HG02642 (cell line): ENCODE measurements around the gene COL4A4.

Experiments
- ATAC-seq: cut with Tn5 transposase; IDR thresholded peaks from one replicate; pipeline ENCODE4 v1.9.1; 2021; ENCODE audit warnings: mild to moderate bottlenecking; ENCODE audit not compliant: unreplicated experiment, poor library complexity

COL4A4 gene

DNA sequence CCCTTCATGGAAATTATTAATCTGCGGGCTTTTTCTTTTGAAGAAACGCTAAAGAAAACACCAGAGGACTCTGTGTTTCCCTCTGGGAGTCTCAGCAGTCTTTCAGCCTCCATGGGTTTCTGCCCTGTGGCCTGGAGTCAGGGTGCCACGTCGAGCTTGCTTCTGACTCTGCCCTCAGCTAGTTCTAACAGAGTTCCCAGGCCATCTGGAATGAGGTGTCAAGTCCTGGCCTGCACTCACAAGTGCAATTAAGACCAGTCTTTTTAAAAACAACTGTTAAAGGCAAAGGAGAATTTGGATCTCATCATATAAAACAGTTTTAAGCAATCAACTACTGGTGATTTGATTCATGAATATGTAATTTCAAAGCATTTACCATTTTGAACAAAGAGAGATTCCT lies 170.8 kb downstream of the COL4A4 start:
- ATAC-seq = no peak

DNA sequence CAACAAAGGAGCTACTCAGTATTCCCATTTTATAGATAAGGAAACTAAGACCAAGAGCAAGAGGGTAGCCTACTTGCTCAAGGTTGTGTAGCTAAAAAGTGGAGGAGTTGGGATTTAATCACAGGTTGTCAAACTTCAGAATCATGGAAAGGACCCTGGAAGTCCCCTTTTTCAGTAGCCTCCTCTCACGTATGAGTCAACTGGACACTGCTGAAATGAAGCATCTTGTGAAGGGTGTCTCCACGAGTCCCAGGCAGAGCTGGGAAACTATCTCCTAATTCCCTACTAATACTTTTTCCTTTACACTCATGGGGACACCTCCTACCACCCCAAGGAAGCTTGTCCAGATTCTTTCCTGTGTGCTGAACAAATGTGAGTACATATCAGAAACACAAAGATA lies 172.3 kb downstream of the COL4A4 start:
- no peak for ATAC-seq

DNA sequence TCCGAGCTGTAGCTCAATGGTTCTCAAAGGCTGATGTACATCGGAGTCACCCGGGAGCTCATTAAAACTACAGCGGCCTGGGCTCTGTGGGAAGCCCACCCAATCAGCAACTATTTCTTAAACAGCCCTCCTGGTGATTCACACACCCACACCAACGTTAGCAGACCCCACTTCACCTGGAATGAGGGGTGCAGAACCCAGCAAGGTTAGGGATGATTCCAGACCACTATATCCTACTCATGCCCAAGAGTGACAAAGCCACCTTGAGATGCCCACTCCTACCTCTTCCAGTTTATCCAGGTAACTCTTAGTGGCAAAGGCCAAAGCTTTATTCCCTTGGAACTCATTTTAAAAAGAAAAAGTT lies 178.4 kb downstream of the COL4A4 start:
- ATAC-seq = no peak

DNA sequence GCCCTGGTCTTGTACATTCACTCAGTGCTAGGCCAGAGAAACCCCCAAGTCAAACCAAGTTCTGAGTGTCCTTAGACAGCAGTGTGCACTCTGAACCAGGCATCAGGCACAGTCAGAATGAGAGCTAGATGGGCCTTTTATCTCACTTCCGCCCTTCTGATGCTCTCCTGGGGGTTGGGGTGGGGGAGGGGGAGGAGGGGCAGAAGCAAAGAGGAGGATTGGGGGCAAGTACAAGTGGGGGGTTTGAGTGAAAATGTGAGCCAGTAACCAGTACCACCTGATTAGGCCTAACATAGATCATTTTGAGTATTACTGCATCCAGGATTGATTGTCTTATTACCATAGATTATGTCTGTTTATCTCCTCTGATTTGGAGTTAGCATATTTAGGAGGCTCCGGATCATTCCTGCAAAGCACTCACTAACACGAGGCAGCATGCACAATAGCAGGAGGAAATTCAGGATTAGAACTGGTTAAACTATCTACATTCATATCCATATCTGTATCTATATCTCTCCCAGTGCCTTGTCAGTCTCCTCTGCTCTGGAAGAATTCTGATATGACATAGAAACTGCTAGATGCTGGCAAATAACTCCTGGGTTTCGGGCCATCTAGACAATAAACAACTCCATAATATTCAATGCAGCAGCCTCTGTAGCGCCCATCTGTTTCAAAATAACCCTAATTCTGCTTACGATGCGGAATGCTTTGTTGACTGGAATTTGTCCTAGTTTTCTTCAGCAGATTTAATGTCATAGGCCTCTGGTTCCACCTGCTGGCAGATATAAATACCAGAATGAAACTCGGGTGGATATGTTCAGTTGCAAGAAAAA lies 179.0 kb downstream of the COL4A4 start:
- ATAC-seq = peak; percentile 98

DNA sequence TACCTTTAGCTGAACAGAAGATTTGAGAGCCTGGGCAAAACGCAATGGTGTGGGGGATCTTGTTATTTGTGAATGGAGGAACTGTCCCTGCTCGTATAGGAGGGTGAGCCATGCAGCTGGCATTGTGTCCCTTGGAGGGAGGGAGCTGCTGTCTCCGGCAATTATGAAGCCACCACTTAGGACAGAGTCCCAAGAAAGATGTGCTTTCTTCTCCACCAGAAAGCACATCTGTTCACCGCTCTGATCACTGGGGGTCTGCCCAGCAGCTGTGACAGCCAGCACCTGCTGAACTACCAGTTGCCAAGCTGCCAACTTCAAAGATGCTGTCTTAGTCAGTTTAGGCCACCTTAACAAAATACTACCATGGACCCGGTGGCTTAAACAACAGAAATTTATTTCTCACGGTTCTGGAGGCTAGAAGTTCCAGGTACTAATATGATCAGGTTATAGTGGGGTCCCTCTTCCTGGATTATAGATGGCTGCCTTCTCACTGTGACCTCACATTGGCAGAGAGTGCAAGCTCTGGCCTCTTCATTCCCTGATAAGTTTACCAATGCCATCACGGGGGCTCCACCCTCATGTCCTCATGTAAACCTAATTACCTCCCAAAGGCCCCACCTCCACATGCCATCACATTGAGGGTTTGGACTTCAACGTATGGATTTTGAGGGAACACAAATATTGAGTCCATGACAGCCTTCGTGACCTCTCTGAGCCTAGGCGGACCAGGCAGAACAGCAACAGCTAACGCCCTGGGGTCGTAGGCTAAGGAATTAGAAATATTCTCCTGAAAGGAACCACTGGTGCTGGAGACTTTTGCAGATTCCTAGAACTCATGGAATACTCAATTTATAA lies 179.9 kb downstream of the COL4A4 start:
- ATAC-seq = peak; percentile 13

DNA sequence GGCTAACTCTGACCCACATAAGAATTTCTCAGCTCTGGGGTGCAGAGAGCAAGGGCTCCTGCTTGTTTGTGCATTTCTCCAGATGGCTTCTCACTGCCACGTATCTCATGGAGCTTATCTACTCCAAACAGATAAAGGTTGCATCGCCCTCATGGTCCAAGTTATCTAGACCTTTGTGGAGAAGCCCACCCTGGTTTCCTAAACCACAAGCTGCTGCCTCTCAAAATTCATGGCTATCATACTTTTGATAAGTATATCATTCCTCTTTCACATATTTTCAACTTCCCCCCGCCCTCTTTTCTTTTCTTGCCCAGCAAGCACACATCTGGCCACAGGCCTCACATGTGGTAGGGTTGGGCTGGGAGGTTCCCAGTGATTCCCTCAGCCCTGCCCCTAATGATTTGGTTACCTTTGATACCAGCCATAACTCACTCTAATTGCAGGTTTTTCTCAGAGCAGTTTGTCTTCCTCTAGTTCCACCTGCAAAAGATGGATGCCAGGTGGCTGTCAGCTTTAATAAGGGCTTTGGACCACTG lies 182.1 kb downstream of the COL4A4 start:
- ATAC-seq = no peak

DNA sequence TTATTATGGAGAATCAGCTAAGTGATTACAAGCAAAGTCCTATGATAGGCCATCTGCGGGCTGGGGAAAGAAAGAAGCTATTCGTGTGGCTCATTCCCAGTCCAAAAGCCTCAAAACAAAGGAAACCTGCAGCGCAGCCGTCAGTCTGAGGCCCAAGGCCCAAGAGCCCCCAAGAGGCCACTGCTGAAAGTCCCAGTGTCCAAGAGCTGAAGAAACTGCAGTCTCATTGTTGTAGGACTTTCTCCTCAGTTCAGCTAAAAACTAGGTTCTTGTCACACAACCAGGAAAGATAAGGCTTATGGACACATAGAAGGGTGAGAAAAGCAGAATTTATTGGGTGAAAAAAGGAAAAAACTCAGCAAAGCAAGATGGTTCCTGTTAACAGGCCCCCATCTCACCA lies 185.0 kb downstream of the COL4A4 start:
- no peak for ATAC-seq

DNA sequence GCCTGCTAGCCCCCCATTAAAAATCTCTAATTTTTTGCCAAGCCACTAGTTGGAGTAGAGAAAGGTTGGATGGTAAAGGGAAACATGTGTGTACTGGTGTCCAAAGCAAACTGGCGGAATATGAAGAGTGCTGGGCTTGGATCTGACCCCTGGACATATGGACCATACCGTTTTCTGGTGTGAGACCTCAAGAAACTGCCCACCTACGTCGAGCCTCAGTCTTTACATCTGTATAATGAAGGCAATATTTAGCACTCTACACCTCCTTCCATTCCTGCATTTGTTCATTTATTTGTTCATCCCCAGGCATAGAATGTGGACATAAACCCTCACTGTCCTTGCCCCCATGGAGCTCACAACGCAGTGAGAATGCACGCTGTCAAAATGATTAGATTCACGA lies 185.7 kb downstream of the COL4A4 start:
- ATAC-seq = no peak

DNA sequence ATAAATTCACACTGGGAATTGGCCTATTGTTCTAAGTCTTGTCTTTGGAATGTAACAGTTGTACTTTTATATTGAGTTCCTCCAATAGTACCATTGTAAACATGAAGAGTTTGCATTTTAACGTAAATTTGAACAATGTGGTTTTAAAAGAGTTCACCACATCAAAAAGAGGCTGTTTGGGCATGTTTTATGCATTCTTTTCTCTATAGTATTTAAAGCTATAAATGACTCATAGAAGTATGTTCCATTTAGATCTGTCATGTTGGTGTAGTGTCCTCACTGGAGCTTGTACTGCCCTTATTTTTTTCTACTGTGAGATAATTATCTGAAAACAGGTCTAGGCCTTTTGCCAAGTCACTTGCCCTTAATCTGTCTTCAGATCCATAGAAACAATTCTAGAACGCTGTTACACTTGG lies 186.2 kb downstream of the COL4A4 start:
- ATAC-seq = no peak

DNA sequence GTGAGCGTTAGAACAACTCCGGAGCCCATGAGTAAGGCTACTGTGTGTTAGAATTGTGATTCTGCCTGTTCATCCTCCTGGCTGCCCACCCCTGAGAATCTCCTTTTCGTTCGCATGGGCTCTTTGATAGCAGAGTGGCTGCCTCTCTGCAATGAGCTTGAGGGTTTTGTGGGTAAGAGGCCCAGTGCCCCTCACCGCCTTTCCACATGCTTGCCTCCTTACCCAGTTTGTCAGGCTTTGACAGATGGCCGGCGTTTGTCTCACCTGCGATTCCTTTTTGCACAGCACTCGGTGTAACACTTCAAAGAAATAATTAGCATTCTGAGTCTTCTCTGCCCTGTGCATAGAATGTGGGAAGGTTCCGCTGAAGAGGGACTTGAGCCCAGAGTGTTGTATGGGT lies 190.2 kb downstream of the COL4A4 start:
- no peak for ATAC-seq

DNA sequence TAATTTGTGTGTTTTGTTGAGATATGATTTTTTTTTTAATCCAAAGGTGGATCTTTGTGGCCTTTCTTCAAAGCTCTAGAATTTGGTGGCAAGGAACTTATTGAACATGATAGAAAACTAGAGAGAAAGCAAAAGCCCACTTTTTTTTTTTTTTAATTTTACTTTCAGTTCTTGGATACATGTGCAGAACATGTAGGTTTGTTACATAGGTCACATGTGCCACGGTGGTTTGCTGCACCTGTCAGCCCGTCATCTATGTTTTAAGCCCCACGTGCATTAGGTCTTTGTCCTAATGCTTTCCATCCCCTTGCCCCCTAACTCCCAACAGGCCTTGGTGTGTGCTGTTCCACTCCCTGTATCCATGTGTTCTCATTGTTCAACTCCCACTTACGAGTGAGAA lies 192.2 kb downstream of the COL4A4 start:
- peak; percentile 36 for ATAC-seq

DNA sequence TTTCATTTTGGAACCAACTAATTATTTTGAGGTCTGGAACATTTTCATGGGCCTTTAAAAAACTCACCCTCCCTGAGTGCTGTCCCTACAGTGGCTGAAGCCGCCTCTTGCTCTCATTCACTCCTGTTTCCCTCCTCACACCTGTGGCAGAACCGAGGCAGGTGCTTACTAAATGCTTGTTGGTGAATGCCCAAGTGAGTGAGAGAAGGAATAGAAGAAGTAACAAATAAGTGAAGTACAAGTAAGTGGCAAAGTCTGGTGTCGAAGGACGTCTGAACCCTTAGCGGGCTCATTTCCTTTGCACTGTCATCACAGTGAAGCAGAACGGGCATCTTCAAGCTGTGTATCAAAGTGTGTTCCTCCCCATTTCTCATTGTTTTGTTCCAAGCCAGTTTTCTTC lies 192.9 kb downstream of the COL4A4 start:
- peak; percentile 44 for ATAC-seq

DNA sequence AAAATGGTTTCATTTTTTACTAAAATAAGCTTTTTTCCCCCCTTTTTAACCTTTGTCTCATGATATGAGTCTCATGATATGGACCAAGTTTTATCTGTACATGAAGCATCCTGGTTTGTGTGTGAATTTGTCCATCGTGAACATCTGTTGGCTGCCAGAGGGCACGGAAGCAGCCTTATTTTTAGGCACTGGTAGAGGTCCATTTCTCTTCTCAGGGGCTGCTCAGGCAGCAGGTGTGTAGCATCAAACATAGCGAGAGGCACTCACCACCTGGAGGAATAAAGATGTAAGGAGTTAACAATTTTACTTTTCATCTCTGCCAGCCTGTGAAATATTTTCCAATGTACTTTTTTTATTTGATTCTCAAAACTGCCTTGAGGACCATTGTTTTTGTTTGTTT lies 193.6 kb downstream of the COL4A4 start:
- peak; percentile 68 for ATAC-seq

DNA sequence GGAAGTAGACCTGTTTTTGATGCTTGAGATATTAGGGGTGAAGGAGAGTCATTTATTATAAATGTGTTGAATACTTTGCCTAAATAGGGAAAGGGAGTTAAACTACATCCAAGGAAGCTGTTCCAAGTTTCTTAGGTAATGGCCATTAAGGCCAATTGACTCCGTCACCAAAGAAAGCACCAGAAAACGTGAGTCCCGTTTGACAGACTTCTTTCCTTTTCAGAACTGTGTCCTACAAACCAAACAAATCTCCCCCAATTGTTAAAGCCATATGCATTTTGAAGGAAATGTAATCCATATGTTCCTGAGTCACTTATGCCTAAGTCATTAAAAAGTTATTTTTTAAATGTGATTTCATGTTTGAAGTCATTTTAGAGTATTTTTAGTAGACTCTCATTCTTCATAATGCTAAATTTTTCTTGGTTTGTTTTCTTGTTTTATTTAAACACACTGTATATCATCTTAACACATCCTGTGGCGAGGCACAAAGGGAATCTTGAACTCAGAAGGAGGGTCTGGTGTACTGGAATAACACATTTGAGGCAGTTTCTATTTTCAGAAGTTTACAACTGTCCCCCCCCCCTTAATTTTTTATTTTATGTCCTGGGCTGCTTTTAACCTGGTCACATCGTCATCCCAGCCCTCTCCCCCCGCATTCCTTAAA lies 194.5 kb downstream of the COL4A4 start:
- ATAC-seq = no peak

DNA sequence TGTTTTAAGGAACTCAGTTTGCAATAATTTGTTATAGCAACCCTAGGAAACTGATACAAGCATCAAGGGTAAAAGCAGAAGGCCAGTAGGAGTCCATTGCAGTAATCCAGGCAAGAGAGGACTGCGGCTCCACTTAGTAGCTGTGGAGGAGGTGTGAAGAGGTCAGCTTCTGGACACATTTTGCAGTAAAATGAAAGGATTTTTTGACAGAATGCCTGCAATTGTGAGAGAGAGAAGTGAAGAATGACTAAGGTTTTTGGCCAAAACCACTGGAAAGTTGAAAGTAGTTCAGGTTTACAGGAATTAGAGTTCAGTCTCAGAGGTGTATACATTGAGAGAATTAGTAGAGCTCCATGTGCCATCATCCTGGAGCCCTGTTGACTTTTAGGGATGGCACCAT lies 198.6 kb downstream of the COL4A4 start:
- ATAC-seq = no peak

DNA sequence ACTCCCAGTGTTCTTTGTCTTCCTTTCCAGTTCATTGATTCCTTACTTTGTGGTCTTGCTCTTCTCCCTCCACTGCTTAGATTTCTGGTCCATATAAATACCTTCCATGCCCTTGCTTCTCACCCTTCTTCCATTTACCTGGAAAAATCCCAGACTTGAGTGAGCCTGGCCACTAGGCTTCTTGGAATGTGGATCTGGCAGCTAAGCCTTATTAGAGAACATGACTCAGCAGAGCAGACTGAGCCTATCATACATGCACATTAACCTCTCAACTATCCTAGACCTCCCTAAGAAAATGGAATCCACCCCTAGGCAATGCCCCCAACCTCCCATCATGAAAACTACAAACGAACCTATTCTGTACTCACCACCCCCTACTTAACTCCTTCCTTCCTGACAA lies 200.5 kb downstream of the COL4A4 start:
- no peak for ATAC-seq

DNA sequence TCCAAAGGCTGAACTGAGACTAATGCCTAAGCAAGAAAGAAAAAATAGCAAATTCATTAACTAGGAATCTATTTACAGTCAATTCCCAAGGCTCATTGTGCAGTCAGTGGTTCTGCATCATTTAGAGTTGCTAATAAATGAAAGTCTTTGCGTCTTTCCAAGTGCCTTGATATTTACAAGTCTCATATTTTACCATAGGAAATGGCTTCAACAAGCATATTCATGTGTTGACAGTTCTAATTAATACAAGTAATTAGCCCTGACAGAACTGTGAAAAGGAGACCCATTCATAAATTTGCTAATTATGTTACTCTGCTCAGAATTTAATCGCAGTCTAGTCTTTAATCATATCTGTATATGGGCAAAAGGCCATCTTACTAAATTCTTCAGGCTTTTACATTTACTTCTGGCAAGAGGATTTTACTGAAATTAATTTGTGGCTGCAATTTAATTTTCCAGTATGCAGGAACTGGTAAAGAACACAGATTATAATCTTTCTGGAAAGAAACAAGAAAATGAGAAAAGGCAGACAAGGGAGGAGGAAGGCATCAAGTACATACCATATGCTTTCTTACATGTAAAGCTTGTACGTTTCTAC lies 201.7 kb downstream of the COL4A4 start:
- no peak for ATAC-seq

DNA sequence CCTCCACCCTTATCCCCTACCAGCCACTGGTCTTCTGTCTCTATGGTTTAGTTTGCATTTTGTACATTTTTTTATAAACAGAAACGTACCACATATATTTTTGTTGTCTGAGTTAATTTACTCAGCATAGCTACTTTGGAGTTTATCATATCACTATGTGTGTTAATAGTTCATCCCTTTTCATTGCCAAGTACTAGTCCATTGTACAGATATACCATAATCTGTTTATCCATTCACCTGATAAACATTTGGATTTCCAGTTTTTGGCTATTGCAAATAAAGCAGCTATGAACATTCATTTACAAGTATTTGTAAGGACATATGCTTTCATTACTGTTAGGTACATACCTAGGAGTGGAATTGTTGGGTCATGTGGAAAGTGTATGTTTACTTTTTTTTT lies 204.6 kb downstream of the COL4A4 start:
- ATAC-seq = no peak

DNA sequence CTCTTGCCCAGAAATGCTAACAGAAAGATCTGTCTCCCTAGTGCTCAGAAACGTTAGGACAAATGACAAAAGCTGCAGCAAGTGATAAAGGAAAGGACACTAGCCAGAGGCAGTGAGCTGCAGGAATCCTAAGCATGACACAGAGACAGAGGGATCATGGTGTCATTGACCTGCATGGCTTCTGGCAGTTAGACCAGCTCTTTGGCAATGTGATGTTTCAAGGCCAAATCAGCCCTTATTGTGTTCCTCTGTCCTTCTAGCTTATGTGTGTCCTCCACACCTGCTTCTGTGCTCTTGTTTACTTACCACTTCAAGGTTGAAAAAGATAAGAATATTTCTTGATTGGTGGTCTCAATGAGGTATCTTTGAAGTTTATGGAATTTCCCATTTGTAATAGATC lies 207.3 kb downstream of the COL4A4 start:
- no peak for ATAC-seq

DNA sequence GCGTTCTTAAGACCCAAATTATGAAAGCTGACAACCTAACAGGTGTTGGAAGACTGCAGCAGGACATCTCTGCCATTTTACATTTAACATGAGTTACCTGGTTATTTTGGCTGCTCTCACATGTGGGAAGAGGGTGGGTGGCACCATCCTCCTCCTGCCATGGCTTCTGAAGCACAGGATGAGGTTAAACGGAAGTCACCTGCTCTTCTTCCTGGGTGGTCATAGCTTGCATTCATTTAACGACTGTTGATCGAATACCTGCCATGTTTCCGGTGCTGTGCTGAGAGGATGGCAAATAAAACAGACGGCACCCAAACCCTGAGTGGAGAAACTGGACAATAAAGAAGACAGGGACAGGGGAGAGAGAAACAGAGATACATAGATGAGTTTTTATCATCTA lies 210.2 kb downstream of the COL4A4 start:
- no peak for ATAC-seq
